M059J (cell line): Measurements from ENCODE around the gene NR6A1. TPM values are rescaled to one million over a fixed set of nuclear protein-coding genes. Genes with fewer than 3 reads are reported as not detected.

Experiments
- DNase-seq: peaks from one replicate; pipeline ENCODE4 v3.0.0-alpha.2; 2012; ENCODE audit warnings: low read depth
- total RNA-seq: library from RNA; depleted of rRNA; stranded (reverse); fragments of >200 nt; shearing (Covaris generic); gene quantifications from 2 replicates; pipeline ENCODE4 v1.2.3, GENCODE V29; 2014

The NR6A1 gene
- total RNA-seq, 1 experiment from 2014 or later: 1.4 TPM

DNA sequence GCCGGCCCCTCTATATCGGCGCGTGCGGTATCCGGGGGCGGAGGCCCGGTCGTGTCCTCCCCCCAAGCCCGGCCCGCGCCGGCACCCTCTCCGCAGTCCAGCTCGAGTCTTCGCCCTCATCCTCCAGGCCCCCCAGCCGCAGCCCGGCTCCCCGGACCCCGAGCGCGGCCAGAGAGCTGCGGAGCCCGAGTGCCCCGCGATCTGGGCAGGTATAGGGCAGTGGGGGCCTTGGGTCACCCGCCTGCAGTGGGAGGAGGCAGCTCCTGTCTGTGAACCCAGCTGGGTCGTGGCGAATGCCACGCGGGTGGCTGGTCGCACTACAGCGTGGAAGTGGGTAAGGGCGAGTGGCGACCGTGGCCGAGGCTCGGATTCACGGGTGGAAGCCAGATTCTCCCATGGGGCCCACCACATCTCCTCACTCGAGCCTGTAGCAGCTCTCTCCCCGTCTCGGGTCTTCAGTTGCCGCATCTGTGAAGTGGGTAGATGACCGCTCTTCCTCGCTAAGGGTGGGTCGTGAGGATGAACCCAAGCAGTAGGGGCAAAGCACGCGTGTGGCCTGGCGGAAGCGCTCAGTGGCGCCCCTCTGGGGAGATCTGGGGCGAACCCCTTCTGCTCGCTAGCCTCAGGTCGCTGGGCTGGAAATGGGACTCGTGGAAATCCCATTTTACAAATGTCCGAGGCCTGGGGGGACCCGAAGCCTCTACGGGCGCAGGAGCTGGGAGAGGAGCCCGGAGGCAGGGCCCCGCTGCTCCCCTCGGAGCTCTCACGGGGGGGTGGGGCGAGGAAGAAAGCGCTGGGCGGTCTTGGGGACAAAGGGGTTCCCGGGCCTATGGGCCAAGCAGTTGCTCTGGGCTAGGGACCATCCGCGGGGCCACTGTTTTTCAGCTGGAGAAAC, 265.9 kb downstream of the NR6A1 start:
- no peak for DNase-seq

DNA sequence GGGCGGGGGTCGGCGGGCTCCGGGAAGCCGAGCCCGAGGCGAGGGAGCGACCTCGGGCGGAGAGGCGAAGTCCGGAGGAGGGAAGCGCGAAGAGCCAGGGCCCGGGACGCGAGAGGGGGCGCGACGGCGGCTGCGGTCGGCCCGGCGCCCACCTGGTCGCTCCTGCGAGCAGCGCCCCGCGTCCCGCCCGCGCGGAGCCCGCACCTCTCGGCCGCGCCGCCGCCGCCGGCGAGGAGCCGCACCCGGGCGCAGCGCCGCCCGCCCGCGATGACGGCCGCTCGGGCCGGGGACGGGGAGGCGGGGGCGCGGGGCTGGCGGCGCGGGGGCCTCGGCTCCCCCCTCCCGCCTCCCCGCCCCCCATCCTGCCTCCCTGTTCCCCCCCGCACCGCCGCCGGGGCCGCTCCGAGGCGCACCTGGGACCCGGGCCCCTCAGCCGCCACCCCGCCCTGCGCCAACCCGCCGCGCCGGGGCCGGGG, 266.5 kb downstream of the NR6A1 start:
- no peak for DNase-seq

GRCh38 chr9:124503713-124504529, 267.2 kb downstream of the NR6A1 start:
- DNase-seq: no peak

GRCh38 chr9:124502711-124503702, 268.1 kb downstream of the NR6A1 start:
- no peak for DNase-seq

DNA sequence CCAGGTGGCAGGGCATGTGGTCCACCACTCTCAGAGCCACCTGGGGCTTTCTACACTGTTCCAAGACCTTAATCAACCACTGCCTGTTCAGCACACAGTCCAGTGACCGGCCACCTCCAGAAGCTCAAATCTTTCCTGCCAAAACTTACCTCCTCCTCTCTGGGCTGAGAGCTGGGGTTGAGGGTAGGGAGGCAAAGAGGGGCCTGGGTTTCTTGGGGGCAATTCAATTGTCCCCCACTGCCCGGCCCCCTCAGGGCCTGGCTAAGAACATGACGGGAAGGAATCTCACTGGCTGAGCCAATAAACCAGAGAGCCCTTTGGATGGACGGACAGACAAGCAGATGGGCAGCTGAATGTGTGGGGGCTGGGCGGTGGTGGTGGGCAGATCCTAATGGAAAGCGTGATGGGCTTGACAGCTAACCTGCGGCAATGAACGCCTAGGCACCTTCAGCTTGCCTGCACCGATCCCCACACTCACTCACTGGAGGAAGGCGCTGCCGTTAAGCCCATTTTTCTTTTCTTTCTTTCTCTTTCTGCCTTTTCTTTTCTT, 269.3 kb downstream of the NR6A1 start:
- DNase-seq: no peak

DNA sequence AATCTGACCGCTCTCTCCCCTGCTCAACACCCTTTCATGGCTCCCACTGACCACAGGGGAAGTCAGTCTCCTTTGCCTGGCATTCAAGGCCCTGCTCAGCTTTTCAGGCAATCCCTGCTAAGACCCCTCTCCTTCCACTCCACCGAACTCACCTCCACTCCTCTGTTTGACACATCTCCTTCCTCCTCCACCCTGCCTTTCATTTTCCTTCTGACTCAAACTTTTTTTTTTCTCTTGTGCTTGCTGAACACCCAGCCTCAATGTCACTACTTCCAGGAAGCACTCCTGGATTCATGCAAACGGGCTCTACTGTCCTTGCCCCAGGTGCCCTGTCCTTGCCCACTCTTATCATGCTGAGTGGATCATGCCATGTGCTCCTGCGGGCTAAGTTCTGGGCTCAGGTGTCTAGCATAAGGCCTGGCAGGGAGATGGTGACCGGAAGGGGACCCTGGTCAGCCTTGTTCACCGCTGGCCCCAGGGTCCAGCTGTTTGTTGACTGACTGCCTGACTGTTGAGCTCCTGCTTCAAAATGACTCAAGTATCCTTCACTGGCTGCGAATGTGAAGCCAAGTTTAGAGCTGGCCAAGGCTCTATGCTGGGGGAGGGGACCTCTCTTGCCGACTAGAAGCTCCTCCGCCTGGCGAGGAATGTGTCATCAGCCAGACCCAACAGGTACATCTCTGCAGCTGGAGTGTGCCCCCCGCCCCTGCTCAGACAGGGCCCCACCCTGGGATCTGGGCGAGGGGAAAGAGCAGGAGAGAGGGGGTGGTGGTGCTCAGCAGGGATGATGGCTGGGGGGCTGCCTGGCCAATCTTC, 270.1 kb downstream of the NR6A1 start:
- peak; percentile 41 for DNase-seq

GRCh38 chr9:124500028-124500795, 270.9 kb downstream of the NR6A1 start:
- no peak for DNase-seq

GRCh38 chr9:124499216-124499615, 271.9 kb downstream of the NR6A1 start:
- DNase-seq: no peak

- no peak for DNase-seq
These were observed 272.5 kb downstream of the NR6A1 start for GRCh38 chr9:124498499-124499146.

GRCh38 chr9:124498040-124498439, 273.1 kb downstream of the NR6A1 start:
- DNase-seq: no peak

DNA sequence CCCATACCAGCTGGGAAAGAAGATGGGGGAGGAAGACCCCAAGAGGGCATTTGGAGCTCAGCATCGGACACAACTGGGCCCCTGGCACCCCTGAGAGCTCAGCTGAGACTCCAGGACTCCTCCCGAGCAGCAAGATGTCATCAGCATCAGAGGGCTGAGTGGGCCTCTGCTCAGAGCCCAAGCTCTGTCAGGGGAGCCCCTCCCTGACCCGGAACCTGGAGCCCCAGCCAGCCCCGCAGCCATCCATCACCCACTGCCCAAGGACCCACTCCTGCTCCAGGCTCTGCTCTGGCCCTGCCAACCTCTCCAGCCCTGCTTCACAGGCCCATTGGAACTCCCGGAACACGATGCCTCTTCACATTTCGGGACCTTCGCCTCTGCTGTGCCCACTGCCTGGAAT, 273.7 kb downstream of the NR6A1 start:
- no peak for DNase-seq

DNA sequence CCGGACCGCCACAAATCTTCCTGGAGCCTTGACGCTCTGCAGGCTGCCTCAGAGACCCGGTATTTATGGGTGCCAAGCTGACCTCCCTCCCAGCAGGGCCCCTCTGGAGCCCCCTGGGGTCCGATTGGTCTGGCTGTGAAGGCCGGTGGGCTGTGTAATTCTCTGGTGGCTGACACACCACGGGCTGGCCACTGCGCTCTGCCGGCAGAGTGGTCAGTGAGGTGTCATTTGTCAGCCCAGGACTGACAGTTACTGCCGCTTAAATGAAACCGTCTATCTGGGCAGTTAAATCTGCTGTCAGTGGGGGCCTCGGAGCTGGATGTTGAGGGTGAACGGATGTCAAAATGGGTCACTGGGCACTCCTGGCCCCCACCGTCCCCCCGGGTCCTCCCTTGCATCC, 274.6 kb downstream of the NR6A1 start:
- DNase-seq: no peak

DNA sequence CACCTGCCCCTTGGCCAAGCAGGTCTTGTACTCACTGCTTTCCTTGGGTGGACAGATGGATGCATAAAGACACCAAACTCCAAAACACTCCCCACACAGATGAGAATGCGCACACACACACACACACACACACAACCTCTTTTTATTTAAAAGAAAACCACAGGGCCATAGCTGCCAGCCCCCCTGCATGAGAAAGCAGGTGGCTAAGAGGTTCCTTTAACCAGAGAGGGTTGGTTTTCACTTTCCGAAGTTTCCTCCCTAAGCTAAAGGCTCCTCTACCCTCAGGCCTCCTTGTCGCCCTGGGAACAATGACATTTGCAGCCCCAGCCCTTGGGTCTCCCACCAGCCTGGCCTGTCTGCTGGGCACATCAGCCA, 275.0 kb downstream of the NR6A1 start:
- DNase-seq: no peak

DNA sequence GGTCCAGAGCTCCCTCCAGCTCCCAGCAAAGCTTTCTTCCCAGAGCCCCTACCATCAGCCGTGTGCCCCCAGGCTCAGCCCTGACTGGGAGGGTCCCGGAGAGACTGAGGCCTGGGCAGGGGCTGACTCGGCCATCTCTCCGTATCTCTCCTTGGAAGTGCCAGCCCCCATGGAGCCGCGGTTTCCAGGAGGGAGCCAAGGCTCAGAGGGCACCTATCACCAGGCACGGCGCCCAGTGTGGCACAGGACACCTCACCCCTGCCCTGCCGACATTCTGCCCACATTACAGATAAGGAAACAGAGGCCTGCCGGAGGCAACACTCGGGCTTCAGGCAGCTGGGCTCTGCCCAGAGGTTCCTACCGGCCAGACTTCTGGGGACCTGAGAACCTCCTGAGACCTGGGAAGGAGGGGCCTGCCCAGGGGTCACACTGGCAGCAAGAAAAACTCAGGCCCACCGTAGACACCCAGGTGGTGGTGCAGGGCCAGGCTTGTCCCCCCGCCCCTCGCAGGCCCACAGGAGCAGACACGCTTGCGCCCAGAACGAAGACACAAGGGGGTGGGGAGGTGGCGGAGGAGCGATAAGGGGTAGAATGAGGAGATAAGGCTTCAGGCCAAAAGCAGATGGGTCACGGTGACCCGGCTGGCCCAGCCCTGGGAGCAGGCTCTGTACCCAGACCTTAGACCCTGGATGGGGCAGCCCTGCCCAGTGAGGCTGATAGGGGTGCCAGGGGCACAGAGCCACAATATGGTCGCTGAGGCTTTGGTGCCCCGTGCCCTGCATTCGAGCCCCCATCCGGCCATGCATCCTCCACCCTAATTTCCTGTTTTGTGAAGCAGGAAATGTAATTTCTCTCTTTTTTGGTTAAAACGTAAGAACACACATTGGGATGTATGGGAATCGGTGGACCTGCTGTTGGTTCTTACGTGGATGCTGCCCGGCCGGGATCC, 275.7 kb downstream of the NR6A1 start:
- no peak for DNase-seq

DNA sequence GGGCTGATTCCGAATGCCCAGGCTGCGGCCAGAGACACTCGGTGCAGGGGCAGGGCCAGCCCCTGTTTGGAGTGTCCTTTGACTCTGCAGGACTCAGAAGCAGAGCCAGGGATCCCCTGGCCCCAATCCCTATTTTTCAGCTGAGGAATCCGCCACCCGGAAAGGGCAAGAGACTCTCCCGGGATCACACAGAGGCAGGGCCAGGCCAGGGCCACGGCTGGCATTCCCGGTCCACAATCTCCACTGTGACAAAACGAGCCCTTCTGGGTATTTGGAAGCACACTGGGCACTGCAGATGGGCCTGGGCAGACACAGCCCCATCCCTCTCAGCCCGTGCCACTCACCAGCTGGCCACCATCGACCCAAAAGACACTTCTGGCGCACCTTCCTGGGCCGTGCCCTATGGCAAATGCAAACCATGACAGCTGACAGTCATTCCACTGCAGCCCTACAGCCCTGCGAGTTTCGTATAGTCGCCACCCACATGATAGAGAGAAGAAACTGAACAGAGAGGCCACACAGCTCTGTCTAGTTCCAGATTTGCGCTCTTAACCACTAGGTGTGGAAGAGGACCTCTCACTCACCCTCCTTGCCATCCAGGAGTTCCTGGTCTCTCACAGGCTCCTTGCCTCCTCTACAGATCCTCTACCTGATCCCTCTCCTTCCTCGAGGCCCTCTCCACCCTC, 277.2 kb downstream of the NR6A1 start:
- DNase-seq: no peak

GRCh38 chr9:124493218-124493617, 277.9 kb downstream of the NR6A1 start:
- no peak for DNase-seq

- no peak for DNase-seq
These were observed 278.3 kb downstream of the NR6A1 start for GRCh38 chr9:124492818-124493217.
